SK-N-SH (cell line): ENCODE results near the gene CYTH4. TPM values are rescaled to one million over a fixed set of nuclear protein-coding genes. Genes with fewer than 3 reads are reported as not detected.
A peak's percentile ranks its signal among the peaks of the same experiment; 100 is the strongest.

Source experiments
- CTCF ChIA-PET: fragments of 300-600, 350-600 bp; formaldehyde crosslinking; extraction: SDS; loops from one replicate; lab custom pipeline; 2021; lab: Yijun Ruan, JAX
- POLR2A ChIA-PET: fragments of 350-600 bp; sonication (Branson Sonifier 250); formaldehyde crosslinking; extraction: SDS; loops from one replicate; lab custom pipeline; 2020; ENCODE audit warnings: antibody characterized with exemption, inconsistent platforms; lab: Yijun Ruan, JAX
- DNase-seq: peaks from one replicate; pipeline ENCODE4 v3.0.0; 2012
- H2AFZ ChIP-seq: fragments of 200-600 bp; sonication (generic); 2 replicates; pipeline ENCODE4 v1.8.1; 2016; ENCODE audit warnings: antibody characterized with exemption, mild to moderate bottlenecking, low read depth
- H3F3A ChIP-seq: fragments of 200-600 bp; sonication (generic); replicated peaks from 2 replicates; pipeline ENCODE3; 2016; ENCODE audit warnings: antibody characterized with exemption, mild to moderate bottlenecking; ENCODE audit not compliant: insufficient read depth
- H3K27ac ChIP-seq, 2 experiments: fragments of 200-500 bp in 1 of 2; fragments of 200-600 bp in 1 of 2; sonication (Bioruptor generic) in 1 of 2; sonication (generic), shearing (Covaris generic) in 1 of 2; 2 replicates each; pipeline versions ENCODE4 v1.5.1 to v1.6.1; 2014 to 2016; ENCODE audit warnings: low read depth in 2 of 2, inconsistent platforms in 1 of 2, low read length in 1 of 2, mild to moderate bottlenecking in 1 of 2, mixed read lengths in 1 of 2
- H3K27me3 ChIP-seq: fragments of 200-600 bp; sonication (generic), shearing (Covaris generic); 2 replicates; pipeline ENCODE4 v1.6.1; 2016; ENCODE audit warnings: mixed run types; ENCODE audit not compliant: insufficient read depth
- H3K36me3 ChIP-seq, 2 experiments: fragments of 200-500 bp in 1 of 2; fragments of 200-600 bp in 1 of 2; sonication (Bioruptor generic) in 1 of 2; sonication (generic) in 1 of 2; replicated peaks in 1 of 2; 2 replicates each; pipeline versions ENCODE3 to v1.5.1; 2014 to 2016; ENCODE audit warnings: low read length in 1 of 2, mild to moderate bottlenecking in 1 of 2; ENCODE audit not compliant: insufficient read depth in 2 of 2, control insufficient read depth in 1 of 2
- H3K4me1 ChIP-seq, 2 experiments: fragments of 200-500 bp in 1 of 2; fragments of 200-600 bp in 1 of 2; sonication (Bioruptor generic) in 1 of 2; sonication (generic), shearing (Covaris generic) in 1 of 2; 2 replicates each; pipeline versions ENCODE4 v1.5.1 to v1.6.1; 2014 to 2016; ENCODE audit warnings: low read depth in 1 of 2, low read length in 1 of 2, mixed run types in 1 of 2; ENCODE audit not compliant: insufficient read depth in 2 of 2, control insufficient read depth in 1 of 2
- H3K4me2 ChIP-seq: fragments of 200-600 bp; sonication (generic), shearing (Covaris generic); 2 replicates; pipeline ENCODE4 v1.6.1; 2017; ENCODE audit warnings: mixed run types
- H3K4me3 ChIP-seq, 2 experiments: fragments of 200-500 bp in 1 of 2; fragments of 200-600 bp in 1 of 2; sonication (Bioruptor generic) in 1 of 2; sonication (generic), shearing (Covaris generic) in 1 of 2; 2 replicates each; pipeline versions ENCODE4 v1.5.1 to v1.8.1; 2014 to 2016; ENCODE audit warnings: low read depth in 2 of 2, inconsistent platforms in 1 of 2, low read length in 1 of 2, mild to moderate bottlenecking in 1 of 2, mixed read lengths in 1 of 2, moderate library complexity in 1 of 2
- H3K79me2 ChIP-seq: fragments of 200-600 bp; sonication (generic); 2 replicates; pipeline ENCODE4 v1.8.1; 2017; ENCODE audit warnings: mild to moderate bottlenecking; ENCODE audit not compliant: insufficient read depth
- H3K9ac ChIP-seq: fragments of 200-600 bp; sonication (generic); 2 replicates; pipeline ENCODE4 v1.6.1; 2017; ENCODE audit warnings: mixed run types
- H3K9me2 ChIP-seq: fragments of 200-600 bp; sonication (generic); 2 replicates; pipeline ENCODE4 v1.6.1; 2017; ENCODE audit warnings: mixed run types
- H3K9me3 ChIP-seq: fragments of 200-600 bp; sonication (generic); 2 replicates; pipeline ENCODE4 v1.6.1; 2017; ENCODE audit warnings: mixed run types, mild to moderate bottlenecking, moderate library complexity
- H4K20me1 ChIP-seq: fragments of 200-600 bp; sonication (generic); 2 replicates; pipeline ENCODE4 v1.6.1; 2017; ENCODE audit warnings: mild to moderate bottlenecking, mixed run types; ENCODE audit not compliant: insufficient read depth
- FOXM1 ChIP-seq: IDR thresholded peaks from 2 replicates; pipeline ENCODE4 v1.4.0; 2012; ENCODE audit warnings: low read depth, mild to moderate bottlenecking
- GABPA ChIP-seq: IDR thresholded peaks from 2 replicates; pipeline ENCODE4 v1.4.0; 2012; ENCODE audit warnings: low read depth, mild to moderate bottlenecking
- GATA2 ChIP-seq: sonication (generic); formaldehyde crosslinking; IDR thresholded peaks from 2 replicates; pipeline ENCODE4 v1.5.0; 2020; ENCODE audit warnings: mild to moderate bottlenecking, missing genetic modification reagents
- JUND ChIP-seq: IDR thresholded peaks from 2 replicates; pipeline ENCODE4 v1.4.0; 2012
- MXI1 ChIP-seq: IDR thresholded peaks from 2 replicates; pipeline ENCODE4 v1.6.1; 2012; ENCODE audit warnings: mild to moderate bottlenecking, low read depth, low read length, improper control_type of control experiment
- NFIC ChIP-seq: IDR thresholded peaks from 2 replicates; pipeline ENCODE4 v1.4.0; 2012; ENCODE audit warnings: borderline replicate concordance
- NRF1 ChIP-seq: IDR thresholded peaks from 2 replicates; pipeline ENCODE4 v1.6.1; 2012; ENCODE audit warnings: low read depth, mild to moderate bottlenecking, low read length
- RXRA ChIP-seq: IDR thresholded peaks from 2 replicates; pipeline ENCODE4 v1.4.0; 2012; ENCODE audit warnings: low read depth, mild to moderate bottlenecking, borderline replicate concordance
- YY1 ChIP-seq: IDR thresholded peaks from 2 replicates; pipeline ENCODE4 v1.4.0; 2012; ENCODE audit warnings: low read depth, mild to moderate bottlenecking
- WGBS: methylation state at CpG from one replicate; pipeline ENCODE4 v1.1.6; 2017; ENCODE audit warnings: low lambda C conversion rate; 5-methylcytosine and 5-hydroxymethylcytosine counted together
- polyA plus RNA-seq, 3 experiments: library from polyadenylated mRNA; depleted of rRNA; stranded (reverse); fragments of >200 nt; gene quantifications; 2 replicates each; pipeline ENCODE4 v1.2.3, GENCODE V29; 2012
- TF ChIP-seq, protein P1 (sequence below): fragments of 200-600 bp; sonication (generic); IDR thresholded peaks from 2 replicates; pipeline ENCODE4 v1.6.1; 2017; ENCODE audit warnings: antibody characterized with exemption, mild to moderate bottlenecking, moderate library complexity
- TF ChIP-seq, protein P2 (sequence below): IDR thresholded peaks from 2 replicates; pipeline ENCODE4; 2012
- TF ChIP-seq, protein P3 (sequence below): IDR thresholded peaks from 2 replicates; pipeline ENCODE4 v1.4.0; 2012; ENCODE audit warnings: low read depth
- TF ChIP-seq, protein P4 (sequence below): IDR thresholded peaks from 2 replicates; pipeline ENCODE4 v1.6.1; 2012; ENCODE audit warnings: mild to moderate bottlenecking, low read depth, low read length, moderate library complexity

Gene CYTH4
- polyA plus RNA-seq, 1 of the 3 experiments (the other 2 are of a cell fraction), result 0.07 TPM

DNA sequence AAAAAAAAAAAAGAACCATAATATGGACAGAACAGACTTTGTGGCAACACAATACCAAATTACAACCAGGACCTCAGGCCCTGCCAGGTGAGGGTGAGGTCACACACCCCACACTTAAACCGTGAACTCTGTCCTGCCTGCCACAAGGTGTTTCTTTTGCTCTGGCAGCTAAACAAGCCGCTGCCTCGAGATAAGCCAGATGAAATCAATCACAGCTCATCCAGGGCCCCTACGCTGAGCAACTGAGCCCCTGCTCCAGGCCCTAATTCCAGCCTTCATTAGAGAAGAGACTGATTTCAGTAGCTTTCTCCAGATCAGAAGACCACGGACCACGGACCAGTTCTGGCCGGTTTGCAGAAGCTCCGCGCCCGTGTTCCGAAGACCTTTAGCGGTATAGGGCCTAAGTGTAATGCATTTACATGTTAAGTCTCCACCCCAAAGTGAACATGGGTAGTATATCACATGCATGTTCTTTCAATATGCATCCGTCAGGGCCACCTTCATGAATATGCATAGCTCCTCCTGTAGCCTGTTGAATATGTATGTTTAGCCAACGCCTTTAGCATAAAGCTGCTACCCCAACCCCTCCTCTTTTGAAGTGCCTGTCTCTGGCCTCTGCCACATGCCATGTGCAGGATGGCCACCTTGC, 23.4 kb upstream of the CYTH4 start:
- Histone ChIP-seq H3K9me2 (no peaks in the 10 kb centered on the region), H3K27me3 (no peaks in the 10 kb centered on the region), H3K9me3 (no peaks in the 10 kb centered on the region), H3K79me2 (no peaks in the 10 kb centered on the region), H3K4me2 (0 out of 2 replicates have a peak overlapping the region, but pooled peaks have one; percentile 26), H3K9ac (no peak overlapping the region), H3F3A (peaks cover 16% of the 10 kb centered on the region), H3K4me3 (no peak overlapping the region), H4K20me1 (no peaks in the 10 kb centered on the region), H3K4me1 (peaks cover 3 to 16% of the 10 kb centered on the region in 2 experiments), H2AFZ (no peak overlapping the region), H3K27ac (no peak overlapping the region), H3K36me3 (no peaks in the 10 kb centered on the region)
- DNase-seq, result no peak
- WGBS, result 91% methylated on average over 12 of the region's 14 CpGs
- TF ChIP-seq, protein P1, sequence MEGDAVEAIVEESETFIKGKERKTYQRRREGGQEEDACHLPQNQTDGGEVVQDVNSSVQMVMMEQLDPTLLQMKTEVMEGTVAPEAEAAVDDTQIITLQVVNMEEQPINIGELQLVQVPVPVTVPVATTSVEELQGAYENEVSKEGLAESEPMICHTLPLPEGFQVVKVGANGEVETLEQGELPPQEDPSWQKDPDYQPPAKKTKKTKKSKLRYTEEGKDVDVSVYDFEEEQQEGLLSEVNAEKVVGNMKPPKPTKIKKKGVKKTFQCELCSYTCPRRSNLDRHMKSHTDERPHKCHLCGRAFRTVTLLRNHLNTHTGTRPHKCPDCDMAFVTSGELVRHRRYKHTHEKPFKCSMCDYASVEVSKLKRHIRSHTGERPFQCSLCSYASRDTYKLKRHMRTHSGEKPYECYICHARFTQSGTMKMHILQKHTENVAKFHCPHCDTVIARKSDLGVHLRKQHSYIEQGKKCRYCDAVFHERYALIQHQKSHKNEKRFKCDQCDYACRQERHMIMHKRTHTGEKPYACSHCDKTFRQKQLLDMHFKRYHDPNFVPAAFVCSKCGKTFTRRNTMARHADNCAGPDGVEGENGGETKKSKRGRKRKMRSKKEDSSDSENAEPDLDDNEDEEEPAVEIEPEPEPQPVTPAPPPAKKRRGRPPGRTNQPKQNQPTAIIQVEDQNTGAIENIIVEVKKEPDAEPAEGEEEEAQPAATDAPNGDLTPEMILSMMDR, result no peak
- TF ChIP-seq, protein P2, sequence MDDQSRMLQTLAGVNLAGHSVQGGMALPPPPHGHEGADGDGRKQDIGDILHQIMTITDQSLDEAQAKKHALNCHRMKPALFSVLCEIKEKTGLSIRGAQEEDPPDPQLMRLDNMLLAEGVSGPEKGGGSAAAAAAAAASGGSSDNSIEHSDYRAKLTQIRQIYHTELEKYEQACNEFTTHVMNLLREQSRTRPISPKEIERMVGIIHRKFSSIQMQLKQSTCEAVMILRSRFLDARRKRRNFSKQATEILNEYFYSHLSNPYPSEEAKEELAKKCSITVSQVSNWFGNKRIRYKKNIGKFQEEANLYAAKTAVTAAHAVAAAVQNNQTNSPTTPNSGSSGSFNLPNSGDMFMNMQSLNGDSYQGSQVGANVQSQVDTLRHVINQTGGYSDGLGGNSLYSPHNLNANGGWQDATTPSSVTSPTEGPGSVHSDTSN, result no peak
- TF ChIP-seq JUND (no peak), YY1 (no peak), FOXM1 (no peak), GABPA (no peak), GATA2 (no peak), NFIC (no peak), MXI1 (no peak), RXRA (no peak), NRF1 (no peak)
- TF ChIP-seq, protein P3, sequence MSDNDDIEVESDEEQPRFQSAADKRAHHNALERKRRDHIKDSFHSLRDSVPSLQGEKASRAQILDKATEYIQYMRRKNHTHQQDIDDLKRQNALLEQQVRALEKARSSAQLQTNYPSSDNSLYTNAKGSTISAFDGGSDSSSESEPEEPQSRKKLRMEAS, result no peak
- TF ChIP-seq, protein P4, sequence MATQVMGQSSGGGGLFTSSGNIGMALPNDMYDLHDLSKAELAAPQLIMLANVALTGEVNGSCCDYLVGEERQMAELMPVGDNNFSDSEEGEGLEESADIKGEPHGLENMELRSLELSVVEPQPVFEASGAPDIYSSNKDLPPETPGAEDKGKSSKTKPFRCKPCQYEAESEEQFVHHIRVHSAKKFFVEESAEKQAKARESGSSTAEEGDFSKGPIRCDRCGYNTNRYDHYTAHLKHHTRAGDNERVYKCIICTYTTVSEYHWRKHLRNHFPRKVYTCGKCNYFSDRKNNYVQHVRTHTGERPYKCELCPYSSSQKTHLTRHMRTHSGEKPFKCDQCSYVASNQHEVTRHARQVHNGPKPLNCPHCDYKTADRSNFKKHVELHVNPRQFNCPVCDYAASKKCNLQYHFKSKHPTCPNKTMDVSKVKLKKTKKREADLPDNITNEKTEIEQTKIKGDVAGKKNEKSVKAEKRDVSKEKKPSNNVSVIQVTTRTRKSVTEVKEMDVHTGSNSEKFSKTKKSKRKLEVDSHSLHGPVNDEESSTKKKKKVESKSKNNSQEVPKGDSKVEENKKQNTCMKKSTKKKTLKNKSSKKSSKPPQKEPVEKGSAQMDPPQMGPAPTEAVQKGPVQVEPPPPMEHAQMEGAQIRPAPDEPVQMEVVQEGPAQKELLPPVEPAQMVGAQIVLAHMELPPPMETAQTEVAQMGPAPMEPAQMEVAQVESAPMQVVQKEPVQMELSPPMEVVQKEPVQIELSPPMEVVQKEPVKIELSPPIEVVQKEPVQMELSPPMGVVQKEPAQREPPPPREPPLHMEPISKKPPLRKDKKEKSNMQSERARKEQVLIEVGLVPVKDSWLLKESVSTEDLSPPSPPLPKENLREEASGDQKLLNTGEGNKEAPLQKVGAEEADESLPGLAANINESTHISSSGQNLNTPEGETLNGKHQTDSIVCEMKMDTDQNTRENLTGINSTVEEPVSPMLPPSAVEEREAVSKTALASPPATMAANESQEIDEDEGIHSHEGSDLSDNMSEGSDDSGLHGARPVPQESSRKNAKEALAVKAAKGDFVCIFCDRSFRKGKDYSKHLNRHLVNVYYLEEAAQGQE, result no peak
- POLR2A ChIA-PET, result no interaction called here
- CTCF ChIA-PET, result interaction anchor here (0.6 to 4.8 kb wide), 25 partner anchors 12 to 477 kb away, joined by 3 to 124 read pairs (median 5); partner anchors contain the start of genes CYTH4 and RAC2
